AG10803 (cell line): ENCODE results near the gene COPS3.
A peak's percentile ranks its signal among the peaks of the same experiment; 100 is the strongest.
"Not testable (repeated sequence)": the region's sequence is repeated elsewhere in the genome, so short reads cannot be mapped to it uniquely, and the experiment has no call there.

ENCODE experiments used
- DNase-seq: peaks from one replicate; pipeline ENCODE4 v3.0.0; 2010; ENCODE audit warnings: low read depth
- H3K4me3 ChIP-seq: 2 replicates; pipeline ENCODE4 v1.5.1; 2011; ENCODE audit warnings: mild to moderate bottlenecking, low read length, control low read depth
- CTCF ChIP-seq: conservative IDR thresholded peaks from 2 replicates; pipeline ENCODE4 v1.5.1; 2011; ENCODE audit warnings: mild to moderate bottlenecking, low read length, control low read depth, inconsistent platforms

COPS3 gene

GRCh38 chr17:17256316-17256715, 24.7 kb downstream of the COPS3 start:
- no peak overlapping the region for H3K4me3 ChIP-seq
- no peak for TF ChIP-seq CTCF
- no peak for DNase-seq

GRCh38 chr17:17255689-17256088, 25.4 kb downstream of the COPS3 start:
- DNase-seq, H3K4me3 ChIP-seq: not testable (repeated sequence)

GRCh38 chr17:17254036-17254435, 27.0 kb downstream of the COPS3 start:
- DNase-seq: peak; percentile 8
- TF ChIP-seq CTCF: no peak
- no peak overlapping the region for H3K4me3 ChIP-seq

GRCh38 chr17:17253406-17253805, 27.6 kb downstream of the COPS3 start:
- no peak overlapping the region for H3K4me3 ChIP-seq
- TF ChIP-seq CTCF: no peak
- no peak for DNase-seq

- H3K4me3 ChIP-seq: no peak overlapping the region
- no peak for TF ChIP-seq CTCF
- no peak for DNase-seq
Observed at GRCh38 chr17:17252149-17252661, 28.8 kb downstream of the COPS3 start.

- no peak for TF ChIP-seq CTCF
- no peak overlapping the region for H3K4me3 ChIP-seq
- DNase-seq: no peak
Observed at GRCh38 chr17:17246879-17247278, 34.2 kb downstream of the COPS3 start.

GRCh38 chr17:17243163-17243562, 37.9 kb downstream of the COPS3 start:
- no peak for DNase-seq
- no peak overlapping the region for H3K4me3 ChIP-seq
- no peak for TF ChIP-seq CTCF

GRCh38 chr17:17242246-17242645, 38.8 kb downstream of the COPS3 start:
- no peak overlapping the region for H3K4me3 ChIP-seq
- no peak for DNase-seq
- TF ChIP-seq CTCF: no peak
